K562 (cell line): ENCODE results near the gene NME4. TPM values are rescaled to one million over a fixed set of nuclear protein-coding genes. Genes with fewer than 3 reads are reported as not detected.
"Not testable (repeated sequence)": the region's sequence is repeated elsewhere in the genome, so short reads cannot be mapped to it uniquely, and the experiment has no call there.

Experiments
- ATAC-seq: fragments of 200-7000 bp; cut with Tn5 transposase; 3 replicates; pipeline ENCODE4 v1.9.1; 2020; ENCODE audit warnings: moderate library complexity
- BruUV-seq: library from RNA; stranded (reverse); fragments of 400-500 nt; replicated peaks from 2 replicates; lab custom pipeline; 2021; lab: Mats Ljungman, UMichigan
- CTCF ChIA-PET: fragments of 300-600 bp; formaldehyde crosslinking; extraction: SDS; loops from one replicate; lab custom pipeline; 2021; ENCODE audit warnings: low intra/inter-chr PET ratio; lab: Yijun Ruan, JAX
- POLR2A ChIA-PET: fragments of 300-600, 350-650 bp; sonication (Branson Sonifier 250); formaldehyde crosslinking; extraction: SDS; loops from one replicate; lab custom pipeline; 2021; ENCODE audit warnings: antibody characterized with exemption, inconsistent platforms; lab: Yijun Ruan, JAX
- DNase-seq, 4 experiments: peaks; one replicate each; pipeline versions ENCODE4 v3.0.0 to v3.0.0-alpha.2; 2011 to 2018; ENCODE audit warnings: low spot score in 3 of 4, mixed read lengths in 3 of 4; ENCODE audit errors: extremely low read depth in 1 of 4
- FAIRE-seq: peaks from 2 replicates; lab custom pipeline; 2011; peaks lifted over from hg19 to GRCh38; lab: Jason Lieb, UNC
- H2AFZ ChIP-seq: 2 replicates; pipeline ENCODE4 v1.6.0; 2011; ENCODE audit warnings: low read depth, low read length, control low read depth, inconsistent platforms
- H3K27ac ChIP-seq: fragments of 200-600 bp; 3 replicates; pipeline ENCODE4 v1.8.0; 2011; ENCODE audit warnings: low read depth, mild to moderate bottlenecking, control low read depth, inconsistent platforms, low read length, moderate library complexity, mixed read lengths; ENCODE audit errors: extremely low read depth
- H3K27me3 ChIP-seq, 2 experiments: fragments of 300-600 bp in 1 of 2; 2 replicates in 1 of 2; 3 replicates in 1 of 2; pipeline versions ENCODE4 v1.6.0 to v1.8.0; 2011; ENCODE audit warnings: inconsistent platforms in 2 of 2, low read length in 2 of 2, mild to moderate bottlenecking in 1 of 2, mixed read lengths in 1 of 2, moderate library complexity in 1 of 2; ENCODE audit not compliant: control insufficient read depth in 2 of 2, insufficient read depth in 2 of 2
- H3K36me3 ChIP-seq: fragments of 300-600 bp; 3 replicates; pipeline ENCODE4 v1.8.0; 2011; ENCODE audit warnings: mild to moderate bottlenecking, low read length, inconsistent platforms; ENCODE audit not compliant: control insufficient read depth, insufficient read depth
- H3K4me1 ChIP-seq, 2 experiments: fragments of 200-600 bp in 1 of 2; replicated peaks in 1 of 2; 2 replicates in 1 of 2; 3 replicates in 1 of 2; pipeline versions ENCODE4 v1.5.1 to v1.8.0; 2011; ENCODE audit warnings: inconsistent platforms in 2 of 2, low read length in 2 of 2, mild to moderate bottlenecking in 1 of 2, mixed read lengths in 1 of 2, moderate library complexity in 1 of 2; ENCODE audit not compliant: control insufficient read depth in 2 of 2, insufficient read depth in 2 of 2
- H3K4me2 ChIP-seq: 2 replicates; pipeline ENCODE4 v1.6.1; 2011; ENCODE audit warnings: low read length, control low read depth, inconsistent platforms, mixed read lengths; ENCODE audit not compliant: insufficient read depth
- H3K4me3 ChIP-seq: fragments of 200-600 bp; sonication (generic), shearing (Covaris generic); 2 replicates; pipeline ENCODE4 v1.5.1; 2016; ENCODE audit warnings: control low read depth, inconsistent platforms
- H3K79me2 ChIP-seq: fragments of 200-600 bp; 3 replicates; pipeline ENCODE4 v1.8.0; 2011; ENCODE audit warnings: low read length, inconsistent platforms; ENCODE audit not compliant: control insufficient read depth, insufficient read depth
- H3K9ac ChIP-seq, 2 experiments: 2 replicates each; pipeline versions ENCODE4 v1.6.0 to v1.6.1; 2011; ENCODE audit warnings: low read depth in 2 of 2, low read length in 2 of 2, control low read depth in 1 of 2, inconsistent platforms in 1 of 2, mild to moderate bottlenecking in 1 of 2, mixed read lengths in 1 of 2; ENCODE audit not compliant: insufficient read depth in 1 of 2
- H3K9me1 ChIP-seq: one replicate; pipeline ENCODE4 v1.6.0; 2011; ENCODE audit warnings: inconsistent platforms, mild to moderate bottlenecking, low read length, moderate library complexity; ENCODE audit not compliant: control insufficient read depth, insufficient read depth
- H3K9me3 ChIP-seq: replicated peaks from 2 replicates; pipeline ENCODE4 v1.5.1; 2011; ENCODE audit warnings: low read depth, low read length, inconsistent platforms; ENCODE audit not compliant: control insufficient read depth, insufficient read depth
- H4K20me1 ChIP-seq: replicated peaks from 2 replicates; pipeline ENCODE4 v1.6.1; 2011; ENCODE audit warnings: low read length, inconsistent platforms, mixed read lengths; ENCODE audit not compliant: control insufficient read depth, insufficient read depth
- ARID1B ChIP-seq: fragments of 450-650 bp; IDR thresholded peaks from 2 replicates; pipeline ENCODE4 v1.6.1; 2016; ENCODE audit warnings: antibody characterized with exemption, mild to moderate bottlenecking, inconsistent platforms
- ATF1 ChIP-seq, 2 experiments: fragments of 450-650 bp in 1 of 2; IDR thresholded peaks; 2 replicates each; pipeline ENCODE4 v1.6.1; 2016; ENCODE audit warnings: missing compliant biosample characterization in 1 of 2, missing genetic modification characterization in 1 of 2
- EP400 ChIP-seq: fragments of 450-650 bp; IDR thresholded peaks from 2 replicates; pipeline ENCODE4 v1.6.1; 2017; ENCODE audit warnings: antibody characterized with exemption, mild to moderate bottlenecking, moderate library complexity
- HBP1 ChIP-seq: fragments of 450-650 bp; formaldehyde crosslinking; IDR thresholded peaks from 2 replicates; pipeline ENCODE4 v1.4.0; 2022; ENCODE audit warnings: missing genetic modification characterization
- HDAC1 ChIP-seq, 2 experiments: fragments of 450-650 bp; IDR thresholded peaks; 2 replicates each; pipeline ENCODE4 v1.6.1; 2016 to 2017; ENCODE audit warnings: inconsistent platforms in 1 of 2, mild to moderate bottlenecking in 1 of 2, moderate library complexity in 1 of 2
- KDM5B ChIP-seq: fragments of 200-600 bp; sonication (generic); IDR thresholded peaks from 2 replicates; pipeline ENCODE4 v1.6.1; 2012; ENCODE audit warnings: low read depth, mild to moderate bottlenecking, moderate library complexity, low read length, control low read depth, inconsistent platforms; ENCODE audit not compliant: insufficient replicate concordance
- MAZ ChIP-seq, 2 experiments: fragments of 450-650 bp in 1 of 2; sonication (generic) in 1 of 2; formaldehyde crosslinking; IDR thresholded peaks in 1 of 2; conservative IDR thresholded peaks in 1 of 2; 2 replicates each; pipeline versions ENCODE4 v1.4.0 to v1.5.0; 2020; ENCODE audit warnings: mild to moderate bottlenecking in 1 of 2, missing genetic modification reagents in 1 of 2
- NFIC ChIP-seq: fragments of 450-650 bp; IDR thresholded peaks from 2 replicates; pipeline ENCODE4 v1.6.1; 2017; ENCODE audit warnings: mild to moderate bottlenecking, inconsistent platforms
- TEAD4 ChIP-seq, 2 experiments: sonication (generic) in 1 of 2; formaldehyde crosslinking in 1 of 2; IDR thresholded peaks; 2 replicates each; pipeline versions ENCODE4 v1.6.1 to v1.8.0; 2012 to 2022; ENCODE audit warnings: borderline replicate concordance in 1 of 2, inconsistent platforms in 1 of 2, low read length in 1 of 2, mild to moderate bottlenecking in 1 of 2, missing genetic modification reagents in 1 of 2
- WGBS: fragments of 100-300 bp; shearing (Covaris generic); methylation state at CpG from one replicate; pipeline ENCODE4 v1.1.6; 2016; ENCODE audit warnings: low coverage, mixed read lengths; ENCODE audit not compliant: insufficient coverage; ENCODE audit errors: missing lambda C conversion rate; 5-methylcytosine and 5-hydroxymethylcytosine counted together
- in situ Hi-C: fragments of 300-500 bp; cut with MboI; formaldehyde crosslinking; loops from 4 replicates; pipeline ENCODE4 v1.15.0; 2018; ENCODE audit warnings: inconsistent platforms, mixed read lengths
- intact Hi-C: fragments of 100-400 bp; cut with micrococcal nuclease; formaldehyde crosslinking; loops from 2 replicates; pipeline ENCODE4 v1.14.2; 2022
- polyA plus RNA-seq, 8 experiments: library from polyadenylated mRNA; depleted of rRNA in 4 of 8; stranded (reverse) in 5 of 8; unstranded in 3 of 8; fragments of >200 nt; fragmentation: Nextera tagmentation in 2 of 8; fragmentation: Illumina TruSeq in 1 of 8; extraction: Ambion mirVana in 2 of 8; extraction: Trizol in 1 of 8; gene quantifications; 2 replicates each; pipeline versions ENCODE4 v1.2.1 to v1.2.3, GENCODE V29; 2011 to 2014; ENCODE audit warnings: inconsistent platforms in 1 of 8, missing spikeins in 1 of 8
- total RNA-seq, 7 experiments: library from RNA; depleted of rRNA in 6 of 7; stranded (reverse); fragments of >200 nt in 6 of 7; fragmentation: Illumina TruSeq in 2 of 7; extraction: Trizol in 2 of 7; gene quantifications; 2 replicates each; pipeline versions ENCODE4 v1.2.1 to v1.2.3, GENCODE V29; 2011 to 2021; ENCODE audit warnings: low replicate concordance in 1 of 7
- TF ChIP-seq, protein P1 (sequence below), 3 experiments: fragments of 200-800 bp in 1 of 3; sonication (Bioruptor generic) in 1 of 3; sonication (generic) in 1 of 3; formaldehyde crosslinking in 1 of 3; IDR thresholded peaks; 2 replicates each; pipeline versions ENCODE4 v1.6.1 to v1.8.0; 2016 to 2022; ENCODE audit warnings: mild to moderate bottlenecking in 2 of 3, missing compliant biosample characterization in 2 of 3, missing genetic modification characterization in 2 of 3, missing genetic modification reagents in 1 of 3
- TF ChIP-seq, protein P2 (sequence below): fragments of 200-800 bp; sonication (Bioruptor generic); IDR thresholded peaks from 2 replicates; pipeline ENCODE4 v1.6.1; 2017; ENCODE audit warnings: missing genetic modification characterization, missing compliant biosample characterization
- TF ChIP-seq, protein P3 (sequence below): sonication (generic); formaldehyde crosslinking; IDR thresholded peaks from 2 replicates; pipeline ENCODE4 v1.8.0; 2022; ENCODE audit warnings: missing genetic modification reagents, mild to moderate bottlenecking, moderate library complexity, borderline replicate concordance

The NME4 gene
- total and polyA plus RNA-seq, 9 of the 15 experiments (the other 6 are each of a cell fraction or from before 2014, with no cell fraction given), result 15.4 to 264 (median 139) TPM

DNA sequence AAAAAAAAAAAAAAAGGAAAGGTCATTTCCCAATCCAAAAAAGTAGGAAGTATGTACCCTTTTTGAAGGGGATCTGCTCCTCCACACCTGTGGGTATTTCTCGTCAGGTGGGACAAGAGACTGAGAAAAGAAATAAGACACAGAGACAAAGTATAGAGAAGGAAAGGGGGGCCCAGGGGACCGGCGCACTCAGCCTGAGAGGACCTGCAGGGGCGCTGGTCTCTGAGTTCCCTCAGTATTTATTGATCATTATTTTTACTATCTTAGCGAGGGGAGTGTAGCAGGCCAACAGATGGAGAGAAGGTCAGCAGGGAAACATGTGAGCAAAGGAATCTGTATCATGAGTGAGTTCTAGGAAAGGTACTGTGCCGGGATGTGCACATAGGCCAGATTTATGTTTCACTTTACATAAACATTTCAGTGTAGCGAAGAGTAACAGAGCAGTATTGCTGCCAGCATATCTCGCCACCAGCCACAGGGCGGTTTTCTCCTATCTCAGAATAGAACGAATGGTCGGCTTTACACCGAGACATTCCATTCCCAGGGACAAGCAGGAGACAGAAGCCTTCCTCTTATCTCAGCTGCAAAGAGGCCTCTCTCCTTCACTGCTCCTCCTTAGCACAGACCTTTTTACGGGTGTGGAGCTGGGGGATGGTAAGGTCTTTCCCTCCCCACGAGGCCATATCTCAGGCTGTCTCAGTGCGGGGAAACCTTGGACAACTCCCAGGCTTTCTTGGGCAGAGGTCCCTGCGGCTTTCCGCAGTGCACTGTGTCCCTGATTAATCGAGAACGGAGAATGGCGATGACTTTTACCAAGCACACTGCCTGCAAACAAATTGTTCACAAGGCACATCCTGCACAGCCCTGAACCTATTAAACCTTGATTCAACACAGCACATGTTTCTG is 9.0 kb upstream of the NME4 start:
- H3K9me3 ChIP-seq; H4K20me1 ChIP-seq; CTCF ChIA-PET; H3K36me3 ChIP-seq; intact Hi-C loops; H3K9me1 ChIP-seq; in situ Hi-C loops; H3K79me2 ChIP-seq; H3K27me3 ChIP-seq; BruUV-seq; TF ChIP-seq ATF1 (CRISPR knock-in tag; IDR thresholded peaks at IDR 0.05); TEAD4 (CRISPR knock-in tag; IDR thresholded peaks at IDR 0.05; ENCODE audit: borderline replicate concordance): not testable (repeated sequence)
- Histone ChIP-seq H3K9ac (peak overlapping the region; percentile 24 to 79; a peak in 2 of 4 replicates), H3K4me3 (peak overlapping the region; percentile 16; the same call in 1 of the 2 replicates), H3K4me2 (peak overlapping the region; percentile 74), H3K27ac (peak overlapping the region; percentile 72), H2AFZ (peak overlapping the region; percentile 57), H3K4me1 (peaks cover 13 to 56% of the 10 kb centered on the region in 2 experiments)
- POLR2A ChIA-PET, result interaction anchor here (0.6 to 1.2 kb wide), 4 partner anchors 9 to 189 kb away, joined by 3 to 5 read pairs (median 3); no protein-coding TSS in a partner anchor
- ATAC-seq (peak; percentile 75), FAIRE-seq (peak; percentile 97), DNase-seq (peak in 2 of 4 experiments; percentile 64 to 88)
- WGBS, result under 1% methylated on average over 18 of the region's 20 CpGs
- TF ChIP-seq KDM5B (peak; percentile 26), ATF1 (tag; IDR thresholded peaks at IDR 0.05) (peak; percentile 24; the same call in 1 of the 2 replicates), TEAD4 (IDR thresholded peaks at IDR 0.05; ENCODE audit: low read length) (peak; percentile 43), ARID1B (peak; percentile 56), EP400 (peak; percentile 65; the same call in 1 of the 2 replicates), NFIC (peak; percentile 34; the same call in 1 of the 2 replicates), HBP1 (CRISPR knock-in tag) (0 out of 2 replicates have a peak, but pooled peaks have one; percentile 69), MAZ (CRISPR knock-in tag; conservative IDR thresholded peaks at IDR 0.05 in 1 of 2, IDR thresholded peaks at IDR 0.05 in 1 of 2) (peak; percentile 27 to 43; a peak in 1 of 4 replicates), HDAC1 (IDR thresholded peaks at IDR 0.05) (peak in 1 of 2 experiments; percentile 44; a peak in 1 of 4 replicates)
- TF ChIP-seq, protein P1, sequence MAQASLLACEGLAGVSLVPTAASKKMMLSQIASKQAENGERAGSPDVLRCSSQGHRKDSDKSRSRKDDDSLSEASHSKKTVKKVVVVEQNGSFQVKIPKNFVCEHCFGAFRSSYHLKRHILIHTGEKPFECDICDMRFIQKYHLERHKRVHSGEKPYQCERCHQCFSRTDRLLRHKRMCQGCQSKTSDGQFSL (CRISPR knock-in tag; IDR thresholded peaks at IDR 0.05), result 0 out of 2 replicates have a peak, but pooled peaks have one; percentile 28
- TF ChIP-seq, protein P1 (tag; IDR thresholded peaks at IDR 0.05), result not testable (repeated sequence)
- TF ChIP-seq, protein P2, sequence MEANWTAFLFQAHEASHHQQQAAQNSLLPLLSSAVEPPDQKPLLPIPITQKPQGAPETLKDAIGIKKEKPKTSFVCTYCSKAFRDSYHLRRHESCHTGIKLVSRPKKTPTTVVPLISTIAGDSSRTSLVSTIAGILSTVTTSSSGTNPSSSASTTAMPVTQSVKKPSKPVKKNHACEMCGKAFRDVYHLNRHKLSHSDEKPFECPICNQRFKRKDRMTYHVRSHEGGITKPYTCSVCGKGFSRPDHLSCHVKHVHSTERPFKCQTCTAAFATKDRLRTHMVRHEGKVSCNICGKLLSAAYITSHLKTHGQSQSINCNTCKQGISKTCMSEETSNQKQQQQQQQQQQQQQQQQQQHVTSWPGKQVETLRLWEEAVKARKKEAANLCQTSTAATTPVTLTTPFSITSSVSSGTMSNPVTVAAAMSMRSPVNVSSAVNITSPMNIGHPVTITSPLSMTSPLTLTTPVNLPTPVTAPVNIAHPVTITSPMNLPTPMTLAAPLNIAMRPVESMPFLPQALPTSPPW (CRISPR knock-in tag), result peak; percentile 56
- TF ChIP-seq, protein P3, sequence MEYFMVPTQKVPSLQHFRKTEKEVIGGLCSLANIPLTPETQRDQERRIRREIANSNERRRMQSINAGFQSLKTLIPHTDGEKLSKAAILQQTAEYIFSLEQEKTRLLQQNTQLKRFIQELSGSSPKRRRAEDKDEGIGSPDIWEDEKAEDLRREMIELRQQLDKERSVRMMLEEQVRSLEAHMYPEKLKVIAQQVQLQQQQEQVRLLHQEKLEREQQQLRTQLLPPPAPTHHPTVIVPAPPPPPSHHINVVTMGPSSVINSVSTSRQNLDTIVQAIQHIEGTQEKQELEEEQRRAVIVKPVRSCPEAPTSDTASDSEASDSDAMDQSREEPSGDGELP (CRISPR knock-in tag), result peak; percentile 50; the same call in 1 of the 2 replicates
